IPS DF 6.9 (cell line): ENCODE results near the gene PNMA8B.

Source experiments
- DNase-seq: peaks from one replicate; pipeline ENCODE4 v3.0.0-alpha.2; 2013; ENCODE audit warnings: low read depth, low spot score
- H3K27ac ChIP-seq: one replicate; pipeline ENCODE4 v1.5.1; 2013; ENCODE audit warnings: low read length, control low read depth
- H3K27me3 ChIP-seq: 2 replicates; pipeline ENCODE4 v1.6.1; 2013; ENCODE audit warnings: mild to moderate bottlenecking, low read length; ENCODE audit not compliant: control insufficient read depth, insufficient read depth
- H3K36me3 ChIP-seq: 2 replicates; pipeline ENCODE4 v1.6.1; 2013; ENCODE audit warnings: low read length; ENCODE audit not compliant: control insufficient read depth, insufficient read depth
- H3K4me1 ChIP-seq: 2 replicates; pipeline ENCODE4 v1.6.1; 2013; ENCODE audit warnings: low read length; ENCODE audit not compliant: control insufficient read depth, insufficient read depth
- H3K4me3 ChIP-seq: 2 replicates; pipeline ENCODE4 v1.5.1; 2013; ENCODE audit warnings: mild to moderate bottlenecking, low read length
- H3K9me3 ChIP-seq: 2 replicates; pipeline ENCODE4 v1.6.1; 2013; ENCODE audit warnings: low read length, inconsistent platforms; ENCODE audit not compliant: control insufficient read depth, insufficient read depth
- WGBS: extraction: QIAGEN DNeasy Blood & Tissue Kit; methylation state at CpG from one replicate; pipeline ENCODE4 v1.1.7; 2013; ENCODE audit warnings: mixed read lengths, missing lambda C conversion rate; ENCODE audit not compliant: insufficient read length, insufficient coverage; 5-methylcytosine and 5-hydroxymethylcytosine counted together

The PNMA8B gene

GRCh38 chr19:46495786-46496099 is at the start of gene PNMA8B:
TSS of gene PNMA8B (minus strand) at chr19:46495867. CDS start at chr19:46495465, 402 bp downstream.
- H3K36me3 ChIP-seq: no peaks in the 10 kb centered on the region
- H3K9me3 ChIP-seq: no peaks in the 10 kb centered on the region
- DNase-seq: peak; percentile 90
- H3K27ac ChIP-seq: no peak within 1 kb of the TSS
- H3K4me1 ChIP-seq: peaks cover 1% of the 10 kb centered on the region; the same call in 1 of the 2 replicates
- WGBS: no CpG with 5 or more reads among the region's 29 CpGs
- peak within 1 kb of the TSS; percentile 31; the same call in 1 of the 2 replicates for H3K4me3 ChIP-seq
- peaks cover 6% of the 10 kb centered on the region; the same call in 1 of the 2 replicates for H3K27me3 ChIP-seq

DNA sequence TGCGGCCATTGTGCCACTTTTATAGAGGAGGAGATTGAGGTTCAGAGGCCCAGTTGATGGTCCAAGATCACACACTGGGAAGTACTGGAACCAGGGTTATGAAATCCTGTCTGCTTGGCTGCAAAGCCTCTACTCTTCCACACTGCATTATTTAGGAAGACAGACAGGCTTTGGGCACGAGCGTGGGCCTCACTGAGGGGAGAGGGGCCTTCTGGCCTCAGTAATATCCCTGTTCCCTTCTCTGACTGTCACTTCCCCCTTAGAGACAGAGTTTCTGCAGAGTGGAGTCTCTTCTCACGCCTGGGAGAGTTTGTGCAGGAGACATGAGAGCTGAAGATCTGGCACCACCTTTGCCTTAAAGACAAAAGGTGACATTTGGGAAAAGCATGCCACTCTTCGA is 49.0 kb upstream of the PNMA8B start:
- no peak overlapping the region for H3K4me3 ChIP-seq
- H3K36me3 ChIP-seq: no peaks in the 10 kb centered on the region
- H3K9me3 ChIP-seq: no peaks in the 10 kb centered on the region
- no peak for DNase-seq
- no CpG with 5 or more reads among the region's 5 CpGs for WGBS
- H3K4me1 ChIP-seq: no peaks in the 10 kb centered on the region
- no peaks in the 10 kb centered on the region for H3K27me3 ChIP-seq
- no peak overlapping the region for H3K27ac ChIP-seq

DNA sequence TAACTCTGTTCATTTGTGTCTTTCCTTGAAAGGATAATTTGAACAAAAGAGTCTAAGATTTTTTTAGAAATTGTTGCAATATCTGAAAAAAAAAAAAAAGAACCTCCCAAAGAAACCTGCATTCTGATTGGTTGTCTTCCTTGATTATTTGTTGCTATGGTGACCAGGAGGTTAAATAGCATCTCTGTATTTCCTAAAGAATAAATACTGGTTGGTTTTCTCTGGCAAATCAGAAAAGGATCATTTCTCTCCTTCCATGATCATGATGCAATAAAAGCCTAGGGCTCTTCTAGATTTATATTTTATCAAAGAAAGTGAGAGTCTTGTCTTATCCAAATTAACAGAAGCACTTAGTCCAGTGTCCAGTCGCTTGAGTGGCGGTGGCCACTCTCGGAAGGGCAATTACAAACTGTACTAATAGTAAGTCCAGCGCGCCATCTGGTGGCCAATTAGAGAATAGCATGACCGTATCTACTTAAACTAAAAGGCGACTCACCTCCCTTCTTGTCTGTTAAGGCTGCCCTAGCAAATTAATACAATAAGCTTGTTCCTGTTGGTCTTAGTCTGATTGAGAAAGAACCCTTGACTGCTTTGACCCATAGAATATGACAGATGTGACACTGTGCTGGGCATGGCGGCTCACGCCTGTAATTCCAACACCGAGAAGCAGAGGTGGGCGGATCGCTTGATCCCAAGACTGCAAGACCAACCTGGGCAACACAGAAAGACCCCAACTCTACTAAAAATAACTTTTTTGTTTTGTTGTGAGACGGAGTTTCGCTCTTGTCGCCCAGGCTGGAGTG is 47.0 kb upstream of the PNMA8B start:
- Histone ChIP-seq H3K36me3 (no peaks in the 10 kb centered on the region), H3K27ac (no peak overlapping the region), H3K9me3 (no peaks in the 10 kb centered on the region), H3K4me1 (no peaks in the 10 kb centered on the region), H3K27me3 (no peaks in the 10 kb centered on the region), H3K4me3 (no peak overlapping the region)
- no peak for DNase-seq
- WGBS: no CpG with 5 or more reads among the region's 15 CpGs

DNA sequence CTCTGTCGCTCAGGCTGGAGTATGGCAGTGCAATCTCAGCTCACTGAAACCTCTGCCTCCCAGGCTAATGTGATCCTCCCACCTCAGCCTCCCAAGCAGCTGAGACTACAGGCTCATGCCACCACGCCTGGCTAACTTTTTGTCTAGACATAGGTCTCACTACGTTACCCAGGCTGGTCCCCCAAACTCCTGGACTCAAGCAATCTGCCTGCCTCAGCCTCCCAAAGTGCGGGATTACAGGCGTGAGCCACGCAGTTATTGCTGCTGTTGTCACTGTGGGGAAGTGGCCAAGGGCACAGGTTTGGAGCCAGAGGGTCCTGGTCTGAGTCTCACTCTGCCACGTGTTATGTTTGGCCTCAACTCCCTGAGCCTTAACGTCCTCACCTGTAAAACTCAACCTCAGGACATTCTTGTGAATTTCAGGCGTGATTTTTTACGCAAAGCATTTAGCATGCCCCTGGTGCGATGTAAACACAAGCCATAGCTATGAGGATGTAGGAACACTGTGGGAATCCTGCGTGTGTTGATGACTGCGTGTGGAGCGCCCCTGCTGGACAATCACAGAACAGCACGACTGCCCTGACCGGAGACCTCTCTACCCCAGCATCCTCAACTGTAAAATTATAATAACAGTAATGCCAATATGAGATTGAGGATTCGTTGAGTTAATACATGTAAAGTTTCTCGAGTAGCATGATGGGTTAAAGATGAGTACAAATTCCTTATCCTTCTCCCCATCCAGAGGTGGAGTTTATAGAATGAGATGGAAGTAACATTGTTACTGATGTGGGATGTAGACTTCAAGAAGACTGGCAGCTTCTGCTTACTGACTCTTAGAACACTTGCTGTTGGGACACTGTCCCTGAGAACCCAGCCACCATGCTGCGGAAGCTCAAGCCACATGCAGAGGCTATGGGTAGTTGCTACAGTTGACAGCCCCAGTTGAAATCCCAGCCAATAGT is 41.8 kb upstream of the PNMA8B start:
- Histone ChIP-seq H3K27me3 (no peaks in the 10 kb centered on the region), H3K4me1 (peaks cover 3% of the 10 kb centered on the region; the same call in 1 of the 2 replicates), H3K27ac (no peak overlapping the region), H3K4me3 (no peak overlapping the region), H3K9me3 (no peaks in the 10 kb centered on the region), H3K36me3 (no peaks in the 10 kb centered on the region)
- DNase-seq: no peak
- no CpG with 5 or more reads among the region's 19 CpGs for WGBS

- H3K4me3 ChIP-seq: no peak overlapping the region
- no peak overlapping the region for H3K27ac ChIP-seq
- peaks cover 3% of the 10 kb centered on the region; the same call in 1 of the 2 replicates for H3K4me1 ChIP-seq
- no peaks in the 10 kb centered on the region for H3K36me3 ChIP-seq
- DNase-seq: no peak
- WGBS: no CpG with 5 or more reads among the region's 7 CpGs
- H3K9me3 ChIP-seq: no peaks in the 10 kb centered on the region
- H3K27me3 ChIP-seq: no peaks in the 10 kb centered on the region
Measured at GRCh38 chr19:46536391-46536790, 40.7 kb upstream of the PNMA8B start.

DNA sequence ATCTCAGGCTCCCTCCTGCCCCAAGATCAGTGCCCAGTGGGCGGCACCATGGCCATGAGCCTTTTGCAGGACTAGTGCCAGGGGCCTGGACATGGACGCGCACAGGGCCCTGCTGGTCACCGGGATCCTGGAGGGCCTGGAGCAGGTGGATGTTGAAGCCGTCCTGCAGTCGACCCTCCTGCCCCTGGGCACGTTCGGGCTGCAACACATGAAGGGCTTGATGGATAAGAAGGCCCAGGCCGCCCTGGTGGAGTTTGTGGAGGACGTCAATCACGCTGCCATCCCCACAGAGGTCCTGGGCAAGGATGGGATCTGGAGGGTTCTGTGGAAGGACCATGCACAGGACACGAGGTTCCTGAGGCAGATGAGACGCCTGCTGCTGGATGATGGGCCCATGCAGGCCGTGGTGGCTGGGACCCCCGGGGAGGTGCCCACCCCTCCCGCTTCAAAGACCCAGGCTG is 38.0 kb upstream of the PNMA8B start:
- no peak overlapping the region for H3K4me3 ChIP-seq
- no peak for DNase-seq
- WGBS: no CpG with 5 or more reads among the region's 16 CpGs
- H3K27me3 ChIP-seq: no peaks in the 10 kb centered on the region
- no peaks in the 10 kb centered on the region for H3K9me3 ChIP-seq
- no peak overlapping the region for H3K27ac ChIP-seq
- peaks cover 9% of the 10 kb centered on the region; the same call in 1 of the 2 replicates for H3K4me1 ChIP-seq
- H3K36me3 ChIP-seq: no peaks in the 10 kb centered on the region

GRCh38 chr19:46533078-46533620 is 37.5 kb upstream of the PNMA8B start:
- Histone ChIP-seq H3K9me3 (no peaks in the 10 kb centered on the region), H3K27ac (no peak overlapping the region), H3K4me1 (peaks cover 9% of the 10 kb centered on the region; the same call in 1 of the 2 replicates), H3K36me3 (no peaks in the 10 kb centered on the region), H3K4me3 (no peak overlapping the region), H3K27me3 (no peaks in the 10 kb centered on the region)
- no peak for DNase-seq
- no CpG with 5 or more reads among the region's 12 CpGs for WGBS

- Histone ChIP-seq H3K27me3 (no peaks in the 10 kb centered on the region), H3K27ac (no peak overlapping the region), H3K4me1 (peaks cover 9% of the 10 kb centered on the region; the same call in 1 of the 2 replicates), H3K9me3 (no peaks in the 10 kb centered on the region), H3K4me3 (no peak overlapping the region), H3K36me3 (no peaks in the 10 kb centered on the region)
- no CpG with 5 or more reads among the region's 1 CpG for WGBS
- DNase-seq: no peak
Measured at GRCh38 chr19:46530636-46531035, 35.0 kb upstream of the PNMA8B start.

GRCh38 chr19:46529622-46530451 is 34.2 kb upstream of the PNMA8B start:
- Histone ChIP-seq H3K4me3 (no peak overlapping the region), H3K9me3 (no peaks in the 10 kb centered on the region), H3K27me3 (no peaks in the 10 kb centered on the region), H3K27ac (no peak overlapping the region), H3K36me3 (no peaks in the 10 kb centered on the region), H3K4me1 (peaks cover 9% of the 10 kb centered on the region; the same call in 1 of the 2 replicates)
- DNase-seq: no peak
- no CpG with 5 or more reads among the region's 13 CpGs for WGBS
